ENCODE results near the gene HLA-F. TPM values are rescaled to one million over a fixed set of nuclear protein-coding genes. Genes with fewer than 3 reads are reported as not detected.

HLA-F gene
- total RNA-seq, 2 donors from 2014 or later: 58.8 to 201 TPM

- Histone ChIP-seq H3K9ac (ENCODE audit: low read depth in 2 of 2, low read length in 2 of 2) (peak overlapping the region in 1 of 2 donors; percentile 100), H3K4me1 (no peaks in the 10 kb centered on the region), H3K9me3 (no peaks in the 10 kb centered on the region), H3K27ac (no peak overlapping the region), H3K4me3 (peak overlapping the region; percentile 72), H3K36me3 (peaks cover 9% of the 10 kb centered on the region), H3K27me3 (no peaks in the 10 kb centered on the region)
- no peak for DNase-seq
- intact Hi-C loops (cut with DNase I): no loop called here
- TF ChIP-seq, protein P1, sequence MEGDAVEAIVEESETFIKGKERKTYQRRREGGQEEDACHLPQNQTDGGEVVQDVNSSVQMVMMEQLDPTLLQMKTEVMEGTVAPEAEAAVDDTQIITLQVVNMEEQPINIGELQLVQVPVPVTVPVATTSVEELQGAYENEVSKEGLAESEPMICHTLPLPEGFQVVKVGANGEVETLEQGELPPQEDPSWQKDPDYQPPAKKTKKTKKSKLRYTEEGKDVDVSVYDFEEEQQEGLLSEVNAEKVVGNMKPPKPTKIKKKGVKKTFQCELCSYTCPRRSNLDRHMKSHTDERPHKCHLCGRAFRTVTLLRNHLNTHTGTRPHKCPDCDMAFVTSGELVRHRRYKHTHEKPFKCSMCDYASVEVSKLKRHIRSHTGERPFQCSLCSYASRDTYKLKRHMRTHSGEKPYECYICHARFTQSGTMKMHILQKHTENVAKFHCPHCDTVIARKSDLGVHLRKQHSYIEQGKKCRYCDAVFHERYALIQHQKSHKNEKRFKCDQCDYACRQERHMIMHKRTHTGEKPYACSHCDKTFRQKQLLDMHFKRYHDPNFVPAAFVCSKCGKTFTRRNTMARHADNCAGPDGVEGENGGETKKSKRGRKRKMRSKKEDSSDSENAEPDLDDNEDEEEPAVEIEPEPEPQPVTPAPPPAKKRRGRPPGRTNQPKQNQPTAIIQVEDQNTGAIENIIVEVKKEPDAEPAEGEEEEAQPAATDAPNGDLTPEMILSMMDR (IDR thresholded peaks at IDR 0.05): no peak
Measured at GRCh38 chr6:29724937-29725869, 2.0 kb downstream of the HLA-F start.

DNA sequence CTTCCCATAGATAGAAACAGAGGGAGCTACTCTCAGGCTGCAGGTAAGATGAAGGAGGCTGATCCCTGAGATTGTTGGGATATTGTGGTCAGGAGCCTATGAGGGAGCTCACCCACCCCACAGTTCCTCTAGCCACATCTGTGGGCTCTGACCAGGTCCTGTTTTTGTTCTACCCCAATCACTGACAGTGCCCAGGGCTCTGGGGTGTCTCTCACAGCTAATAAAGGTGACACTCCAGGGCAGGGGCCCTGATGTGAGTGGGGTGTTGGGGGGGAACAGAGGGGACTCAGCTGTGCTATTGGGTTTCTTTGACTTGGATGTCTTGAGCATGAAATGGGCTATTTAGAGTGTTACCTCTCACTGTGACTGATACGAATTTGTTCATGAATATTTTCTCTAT lies 2.8 kb downstream of the HLA-F start:
- intact Hi-C loops (cut with DNase I): no loop called here
- peaks cover 9% of the 10 kb centered on the region for H3K36me3 ChIP-seq
- no peaks in the 10 kb centered on the region for H3K9me3 ChIP-seq
- peak overlapping the region; percentile 72 for H3K4me3 ChIP-seq
- no peaks in the 10 kb centered on the region for H3K27me3 ChIP-seq
- H3K27ac ChIP-seq: no peak overlapping the region
- no peak overlapping the region for H3K9ac ChIP-seq (ENCODE audit: low read depth in 2 of 2, low read length in 2 of 2)
- TF ChIP-seq, protein P1 (IDR thresholded peaks at IDR 0.05): no peak
- no peak for DNase-seq
- H3K4me1 ChIP-seq: no peaks in the 10 kb centered on the region

DNA sequence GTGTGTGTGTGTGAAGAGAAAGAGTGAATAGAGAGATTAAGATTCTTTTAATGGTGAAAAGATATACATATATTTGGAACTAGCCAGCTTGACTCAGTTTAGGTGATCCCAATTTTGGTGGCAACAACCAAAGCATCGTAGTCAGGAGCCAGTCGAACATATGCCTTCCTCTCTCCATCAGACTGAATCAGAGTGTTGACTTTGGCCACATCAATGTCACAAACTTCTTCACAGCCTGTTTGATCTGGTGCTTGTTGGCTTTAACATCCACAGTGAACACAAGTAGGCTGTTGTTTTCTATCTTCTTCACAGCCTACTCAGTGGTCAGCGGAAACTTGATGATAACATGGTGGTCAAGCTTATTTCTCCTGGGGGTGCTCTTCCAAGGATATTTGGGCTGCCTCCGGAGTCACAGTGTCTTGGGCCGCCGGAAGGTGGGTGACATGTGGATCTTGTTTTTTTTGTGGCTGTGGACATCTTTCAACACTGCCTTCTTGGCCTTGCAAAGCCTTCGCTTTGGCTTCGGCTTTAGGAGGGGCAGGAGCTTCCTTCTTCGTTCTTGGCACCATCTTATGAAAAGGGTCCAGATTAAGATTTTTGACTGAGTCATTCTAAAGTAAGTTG lies 3.4 kb downstream of the HLA-F start:
- no peaks in the 10 kb centered on the region for H3K9me3 ChIP-seq
- TF ChIP-seq, protein P1 (IDR thresholded peaks at IDR 0.05): no peak
- no peak overlapping the region for H3K27ac ChIP-seq
- no peaks in the 10 kb centered on the region for H3K27me3 ChIP-seq
- H3K9ac ChIP-seq (ENCODE audit: low read depth in 2 of 2, low read length in 2 of 2): no peak overlapping the region
- peaks cover 9% of the 10 kb centered on the region for H3K36me3 ChIP-seq
- DNase-seq: no peak
- no peaks in the 10 kb centered on the region for H3K4me1 ChIP-seq
- no peak overlapping the region for H3K4me3 ChIP-seq
- intact Hi-C loops (cut with DNase I): no loop called here

DNA sequence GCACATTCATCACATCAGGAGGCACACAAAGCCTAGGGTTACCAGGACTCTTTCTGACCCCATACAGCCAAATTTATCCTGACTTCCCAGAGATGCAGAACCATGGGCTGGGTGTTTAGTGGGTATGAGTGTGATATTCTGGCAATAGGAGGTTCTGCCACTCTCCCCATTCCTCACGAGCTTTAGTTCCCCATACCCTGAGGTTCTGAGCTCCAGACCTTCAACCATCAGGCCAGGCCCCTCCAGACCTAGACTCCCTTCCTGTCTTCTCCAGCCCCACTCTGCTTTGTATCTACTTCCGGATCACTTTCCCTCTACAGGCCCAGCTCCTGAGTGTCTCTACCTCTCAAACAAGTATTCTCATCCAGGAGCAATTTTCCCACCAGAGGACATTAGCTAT lies 4.4 kb downstream of the HLA-F start:
- Histone ChIP-seq H3K9ac (ENCODE audit: low read depth in 2 of 2, low read length in 2 of 2) (no peak overlapping the region), H3K27me3 (no peaks in the 10 kb centered on the region), H3K9me3 (no peaks in the 10 kb centered on the region), H3K4me3 (no peak overlapping the region), H3K4me1 (no peaks in the 10 kb centered on the region), H3K36me3 (peaks cover 9% of the 10 kb centered on the region), H3K27ac (no peak overlapping the region)
- TF ChIP-seq, protein P1 (IDR thresholded peaks at IDR 0.05): no peak
- no peak for DNase-seq
- intact Hi-C loops (cut with DNase I): no loop called here

DNA sequence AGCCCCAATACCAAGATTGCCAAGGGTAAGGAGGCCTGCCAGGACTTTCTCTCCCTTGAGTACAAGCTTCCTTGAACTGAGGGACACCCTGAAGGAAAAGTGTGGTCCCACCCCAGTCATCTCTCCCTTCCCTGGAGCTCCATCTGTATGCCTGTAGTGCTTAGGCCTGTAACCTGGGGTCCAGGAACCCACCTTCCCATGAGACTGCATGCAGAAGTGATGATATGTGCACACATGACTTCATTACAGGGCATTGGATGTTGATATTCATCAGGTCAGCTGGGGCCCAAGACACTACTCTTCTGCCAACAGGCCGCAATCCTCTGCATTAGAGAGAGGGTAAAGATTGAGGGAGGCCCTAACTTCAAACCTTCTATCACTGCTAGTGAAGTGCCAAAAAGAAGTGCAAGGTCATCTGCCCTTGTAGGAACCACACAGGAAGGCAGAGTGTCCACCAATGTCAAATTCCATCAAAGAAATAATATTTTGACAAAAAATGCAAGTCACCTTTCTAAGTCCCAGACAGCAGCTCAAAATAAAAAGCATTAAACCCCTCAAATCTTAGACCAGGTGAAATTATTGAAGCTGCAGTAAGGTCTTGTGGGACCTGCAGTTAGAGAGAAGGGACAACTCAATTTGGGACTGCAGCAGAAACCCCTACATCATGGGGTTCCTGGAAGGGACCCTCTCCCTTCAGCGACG lies 5.1 kb downstream of the HLA-F start:
- TF ChIP-seq, protein P1 (IDR thresholded peaks at IDR 0.05): no peak
- H3K4me1 ChIP-seq: no peaks in the 10 kb centered on the region
- no peak overlapping the region for H3K27ac ChIP-seq
- peaks cover 9% of the 10 kb centered on the region for H3K36me3 ChIP-seq
- no peak overlapping the region for H3K9ac ChIP-seq (ENCODE audit: low read depth in 2 of 2, low read length in 2 of 2)
- intact Hi-C loops (cut with DNase I): no loop called here
- no peak for DNase-seq
- H3K4me3 ChIP-seq: no peak overlapping the region
- no peaks in the 10 kb centered on the region for H3K9me3 ChIP-seq
- no peaks in the 10 kb centered on the region for H3K27me3 ChIP-seq

Data from colonic mucosa (tissue), 4 donors.